B cell (primary cell): ENCODE data around the gene ADGRL2. TPM values are rescaled to one million over a fixed set of nuclear protein-coding genes. Genes with fewer than 3 reads are reported as not detected.
"Not testable (repeated sequence)": the region's sequence is repeated elsewhere in the genome, so short reads cannot be mapped to it uniquely, and the experiment has no call there.

Source experiments
- ATAC-seq: fragments of 200-7000 bp; cut with Tn5 transposase; one replicate; pipeline ENCODE4 v1.10.0; 2021; ENCODE audit warnings: low read depth, mild to moderate bottlenecking, moderate number of reproducible peaks, moderate library complexity
- CTCF ChIA-PET: fragments of 350-600 bp; sonication (Branson Sonifier 250); formaldehyde crosslinking; loops from one replicate; lab custom pipeline; 2021; ENCODE audit warnings: antibody characterized with exemption, inconsistent platforms; lab: Charles Lee
- POLR2A ChIA-PET: fragments of 350-600 bp; sonication (Branson Sonifier 250); formaldehyde crosslinking; loops from one replicate; lab custom pipeline; 2021; ENCODE audit warnings: antibody characterized with exemption; lab: Charles Lee
- DNase-seq: peaks from one replicate; pipeline ENCODE4 v3.0.0; 2013
- H2AFZ ChIP-seq: 2 replicates; pipeline ENCODE4 v1.6.1; 2012; ENCODE audit warnings: mild to moderate bottlenecking, low read depth, low read length; ENCODE audit not compliant: insufficient read depth, poor library complexity, severe bottlenecking
- H3K27ac ChIP-seq, 2 donors: 1 replicate in 1 of 2; 2 replicates in 1 of 2; pipeline ENCODE4 v1.5.1; 2012 to 2013; ENCODE audit warnings: low read length in 2 of 2, mild to moderate bottlenecking in 2 of 2, moderate library complexity in 1 of 2
- H3K27me3 ChIP-seq, 4 experiments: fragments of 200-600 bp in 1 of 4; sonication (generic) in 1 of 4; replicated peaks in 1 of 4; 1 replicate in 2 of 4; 2 replicates in 2 of 4; pipeline versions ENCODE4 v1.6.1 to v1.7.0; 2013 to 2016; ENCODE audit warnings: low read length in 3 of 4, mild to moderate bottlenecking in 2 of 4, mixed read lengths in 1 of 4, moderate library complexity in 1 of 4; ENCODE audit not compliant: insufficient read depth in 4 of 4, control insufficient read depth in 3 of 4; ENCODE audit errors: control extremely low read depth in 1 of 4
- H3K36me3 ChIP-seq, 2 experiments: replicated peaks in 1 of 2; 1 replicate in 1 of 2; 2 replicates in 1 of 2; pipeline versions ENCODE4 v1.6.1 to v1.7.1; 2013; ENCODE audit warnings: low read length in 1 of 2; ENCODE audit not compliant: insufficient read depth in 2 of 2, control insufficient read depth in 1 of 2; ENCODE audit errors: control extremely low read depth in 1 of 2, extremely low read depth in 1 of 2
- H3K4me1 ChIP-seq, 2 donors: fragments of 200-600 bp in 1 of 2; sonication (generic) in 1 of 2; 1 replicate in 1 of 2; 2 replicates in 1 of 2; pipeline versions ENCODE4 v1.5.1 to v1.6.1; 2013 to 2017; ENCODE audit warnings: low read length in 2 of 2; ENCODE audit not compliant: control insufficient read depth in 2 of 2, insufficient read depth in 2 of 2
- H3K4me2 ChIP-seq: replicated peaks from 2 replicates; pipeline ENCODE3; 2012; ENCODE audit warnings: mild to moderate bottlenecking, low read depth, low read length; ENCODE audit not compliant: poor library complexity, severe bottlenecking
- H3K4me3 ChIP-seq, 5 experiments: fragments of 200-600 bp in 1 of 5; sonication (generic) in 1 of 5; 1 replicate in 3 of 5; 2 replicates in 2 of 5; pipeline versions ENCODE4 v1.5.1 to v1.7.0; 2011 to 2016; ENCODE audit warnings: low read length in 4 of 5, mild to moderate bottlenecking in 4 of 5, low read depth in 2 of 5, control low read depth in 1 of 5, moderate library complexity in 1 of 5; ENCODE audit not compliant: insufficient read depth in 1 of 5; ENCODE audit errors: control extremely low read depth in 1 of 5, extremely low read depth in 1 of 5
- H3K79me2 ChIP-seq: fragments of 200-600 bp; sonication (generic); one replicate; pipeline ENCODE4 v1.6.0; 2016; ENCODE audit warnings: low read length; ENCODE audit not compliant: control insufficient read depth, insufficient read depth
- H3K9ac ChIP-seq: fragments of 200-600 bp; sonication (generic); 2 replicates; pipeline ENCODE4 v1.6.1; 2017; ENCODE audit warnings: mild to moderate bottlenecking, low read length, moderate library complexity
- H3K9me3 ChIP-seq, 3 donors: one replicate each; pipeline versions ENCODE4 v1.6.1 to v1.7.1; 2013; ENCODE audit warnings: low read length in 2 of 3; ENCODE audit not compliant: control insufficient read depth in 2 of 3, insufficient read depth in 1 of 3; ENCODE audit errors: control extremely low read depth in 1 of 3
- H4K20me1 ChIP-seq: 2 replicates; pipeline ENCODE4 v1.6.0; 2012; ENCODE audit warnings: mild to moderate bottlenecking, low read length; ENCODE audit not compliant: insufficient read depth, control insufficient read depth, poor library complexity, severe bottlenecking
- H3K27ac Mint-ChIP-seq: one replicate; pipeline ENCODE4 v1.8.0; 2021; ENCODE audit warnings: mixed read lengths
- H3K27me3 Mint-ChIP-seq: one replicate; pipeline ENCODE4 v1.8.0; 2021; ENCODE audit warnings: mixed read lengths
- H3K4me1 Mint-ChIP-seq: one replicate; pipeline ENCODE4 v1.8.0; 2021; ENCODE audit warnings: mixed read lengths
- H3K4me3 Mint-ChIP-seq: one replicate; pipeline ENCODE4 v1.8.0; 2021; ENCODE audit warnings: mixed read lengths
- H3K9me3 Mint-ChIP-seq: one replicate; pipeline ENCODE4 v1.8.0; 2022; ENCODE audit warnings: mixed read lengths; ENCODE audit not compliant: insufficient read depth
- EZH2 ChIP-seq: IDR thresholded peaks from 2 replicates; pipeline ENCODE4 v1.6.1; 2012; ENCODE audit warnings: borderline replicate concordance, low read depth, mild to moderate bottlenecking, moderate library complexity, low read length; ENCODE audit not compliant: insufficient read depth, poor library complexity, severe bottlenecking
- WGBS: methylation state at CpG from one replicate; pipeline ENCODE4 v1.1.5; 2013; ENCODE audit warnings: missing lambda C conversion rate; ENCODE audit not compliant: insufficient coverage; 5-methylcytosine and 5-hydroxymethylcytosine counted together
- intact Hi-C: fragments of 100-400 bp; cut with micrococcal nuclease; formaldehyde crosslinking; loops from one replicate; pipeline ENCODE4 v1.10.0; 2022
- polyA plus RNA-seq: library from polyadenylated mRNA; depleted of rRNA; stranded (reverse); fragments of >200 nt; gene quantifications from 2 replicates; pipeline ENCODE4 v1.2.3, GENCODE V29; 2012
- total RNA-seq, 2 donors: library from RNA; stranded (reverse); fragments of 120-200 nt in 1 of 2; gene quantifications; 1 replicate in 1 of 2; 2 replicates in 1 of 2; pipeline versions ENCODE4 v1.2.3 to v1.2.4, GENCODE V29; 2013 to 2022
- TF ChIP-seq, protein P1 (sequence below): fragments of 200-600 bp; IDR thresholded peaks from one replicate; pipeline ENCODE4 v1.8.0; 2022; ENCODE audit warnings: antibody characterized with exemption, mild to moderate bottlenecking

The ADGRL2 gene
- total and polyA plus RNA-seq, 2 donors (not counting 1 experiment from before 2014, with no cell fraction given), result not detected

DNA sequence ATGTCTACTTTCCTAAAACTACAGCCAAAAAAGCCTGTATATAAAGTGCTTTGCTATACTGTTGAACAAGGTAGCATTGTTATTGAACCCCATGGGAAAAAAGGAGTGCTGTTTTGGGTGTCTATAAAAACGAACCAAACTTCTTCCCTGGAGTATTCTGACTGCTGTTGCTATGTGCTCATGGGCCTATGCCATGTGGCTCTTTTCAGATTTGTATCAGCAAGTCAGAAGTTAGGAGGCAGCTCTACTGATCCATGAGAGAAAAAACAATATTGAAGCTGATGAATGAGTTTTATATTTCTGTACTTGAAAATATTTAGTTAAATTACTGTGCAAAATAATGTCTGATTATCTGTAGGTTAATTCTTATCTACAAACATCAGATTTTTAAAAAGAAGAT is 66.5 kb downstream of the ADGRL2 start:
- H3K9ac ChIP-seq, result no peak overlapping the region
- no peaks in the 10 kb centered on the region for H3K27me3 ChIP-seq
- Mint-ChIP-seq H3K4me3 (no peak overlapping the region), H3K4me1 (no peaks in the 10 kb centered on the region), H3K27ac (no peak overlapping the region), H3K9me3 (no peaks in the 10 kb centered on the region), H3K27me3 (no peaks in the 10 kb centered on the region)
- WGBS, result 57% methylated on average over 1 of the region's 1 CpG
- H3K27ac ChIP-seq, result no peak overlapping the region
- ATAC-seq (no peak), DNase-seq (no peak)
- no peaks in the 10 kb centered on the region for H3K36me3 ChIP-seq
- no peak overlapping the region for H3K4me2 ChIP-seq
- no peak for TF ChIP-seq EZH2
- TF ChIP-seq, protein P1, sequence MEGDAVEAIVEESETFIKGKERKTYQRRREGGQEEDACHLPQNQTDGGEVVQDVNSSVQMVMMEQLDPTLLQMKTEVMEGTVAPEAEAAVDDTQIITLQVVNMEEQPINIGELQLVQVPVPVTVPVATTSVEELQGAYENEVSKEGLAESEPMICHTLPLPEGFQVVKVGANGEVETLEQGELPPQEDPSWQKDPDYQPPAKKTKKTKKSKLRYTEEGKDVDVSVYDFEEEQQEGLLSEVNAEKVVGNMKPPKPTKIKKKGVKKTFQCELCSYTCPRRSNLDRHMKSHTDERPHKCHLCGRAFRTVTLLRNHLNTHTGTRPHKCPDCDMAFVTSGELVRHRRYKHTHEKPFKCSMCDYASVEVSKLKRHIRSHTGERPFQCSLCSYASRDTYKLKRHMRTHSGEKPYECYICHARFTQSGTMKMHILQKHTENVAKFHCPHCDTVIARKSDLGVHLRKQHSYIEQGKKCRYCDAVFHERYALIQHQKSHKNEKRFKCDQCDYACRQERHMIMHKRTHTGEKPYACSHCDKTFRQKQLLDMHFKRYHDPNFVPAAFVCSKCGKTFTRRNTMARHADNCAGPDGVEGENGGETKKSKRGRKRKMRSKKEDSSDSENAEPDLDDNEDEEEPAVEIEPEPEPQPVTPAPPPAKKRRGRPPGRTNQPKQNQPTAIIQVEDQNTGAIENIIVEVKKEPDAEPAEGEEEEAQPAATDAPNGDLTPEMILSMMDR, result no peak
- ChIA-PET CTCF (no interaction called here), POLR2A (no interaction called here)
- no peaks in the 10 kb centered on the region for H3K4me1 ChIP-seq
- H3K4me3 ChIP-seq, result no peak overlapping the region
- H3K79me2 ChIP-seq, result no peaks in the 10 kb centered on the region
- H2AFZ ChIP-seq, result no peak overlapping the region
- no peaks in the 10 kb centered on the region for H4K20me1 ChIP-seq
- intact Hi-C loops, result no loop called here
- no peaks in the 10 kb centered on the region for H3K9me3 ChIP-seq

DNA sequence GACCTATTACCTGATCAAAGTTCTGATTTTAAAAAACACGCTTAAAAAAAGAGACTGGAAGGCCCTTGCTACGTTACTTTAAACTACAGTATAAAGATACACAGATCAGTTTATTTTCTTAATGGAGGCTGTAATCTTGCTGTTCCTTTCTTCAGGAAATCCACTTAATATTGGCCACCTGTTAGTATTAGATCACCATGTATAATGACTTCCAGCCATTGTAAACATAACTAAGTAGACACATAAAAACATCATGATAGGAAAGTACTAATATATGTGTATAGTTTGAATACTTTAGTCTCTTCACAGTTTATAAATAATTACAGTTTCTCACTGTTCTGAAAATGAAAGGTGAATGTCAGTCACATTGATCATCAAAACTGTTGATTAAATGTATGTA is 68.6 kb downstream of the ADGRL2 start:
- Histone ChIP-seq H3K4me1 (no peaks in the 10 kb centered on the region), H3K4me3 (no peak overlapping the region), H2AFZ (no peak overlapping the region), H3K4me2 (no peak overlapping the region), H3K79me2 (no peaks in the 10 kb centered on the region), H4K20me1 (no peaks in the 10 kb centered on the region), H3K9ac (no peak overlapping the region), H3K36me3 (no peaks in the 10 kb centered on the region), H3K27ac (no peak overlapping the region), H3K27me3 (no peaks in the 10 kb centered on the region), H3K9me3 (no peaks in the 10 kb centered on the region)
- DNase-seq (no peak), ATAC-seq (no peak)
- Mint-ChIP-seq H3K27ac (no peak overlapping the region), H3K27me3 (no peaks in the 10 kb centered on the region), H3K4me1 (no peaks in the 10 kb centered on the region), H3K4me3 (no peak overlapping the region), H3K9me3 (no peaks in the 10 kb centered on the region)
- CTCF ChIA-PET, result no interaction called here
- intact Hi-C loops, result no loop called here
- WGBS, result no CpG with 5 or more reads among the region's 2 CpGs
- TF ChIP-seq, protein P1, result no peak
- no peak for TF ChIP-seq EZH2
- POLR2A ChIA-PET, result no interaction called here

DNA sequence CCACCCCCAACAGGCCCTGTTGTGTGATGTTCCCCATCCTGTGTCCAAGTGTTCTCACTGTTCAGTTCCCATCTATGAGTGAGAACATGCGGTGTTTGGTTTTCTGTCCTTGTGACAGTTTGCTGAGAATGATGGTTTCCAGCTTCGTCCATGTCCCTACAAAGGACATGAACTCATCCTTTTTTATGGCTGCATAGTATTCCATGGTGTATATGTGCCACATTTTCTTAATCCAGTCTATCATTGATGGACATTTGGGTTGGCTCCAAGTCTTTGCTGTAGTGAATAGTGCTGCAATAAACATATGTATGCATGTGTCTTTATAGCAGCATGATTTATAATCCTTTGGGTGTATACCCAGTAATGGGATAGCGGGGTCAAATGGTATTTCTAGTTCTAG is 70.4 kb downstream of the ADGRL2 start:
- H3K4me3 Mint-ChIP-seq, H3K9ac ChIP-seq, intact Hi-C loops, H3K27ac ChIP-seq, POLR2A ChIA-PET, H4K20me1 ChIP-seq, H3K4me1 ChIP-seq, CTCF ChIA-PET, DNase-seq, H3K79me2 ChIP-seq, H3K9me3 ChIP-seq, ATAC-seq, H3K27me3 Mint-ChIP-seq, H3K36me3 ChIP-seq, H3K4me2 ChIP-seq, H3K4me3 ChIP-seq, H2AFZ ChIP-seq, H3K27me3 ChIP-seq, H3K27ac Mint-ChIP-seq, H3K9me3 Mint-ChIP-seq, H3K4me1 Mint-ChIP-seq: not testable (repeated sequence)
- 100% methylated on average over 1 of the region's 3 CpGs for whole genome bisulfite sequencing
